Thymus (tissue), 11 donors: ENCODE measurements around the gene RIPOR3. TPM values are rescaled to one million over a fixed set of nuclear protein-coding genes. Genes with fewer than 3 reads are reported as not detected.

Experiments used
- DNase-seq, 9 donors: peaks; one replicate each; pipeline ENCODE4 v3.0.0-alpha.2; 2013; ENCODE audit warnings: low spot score in 9 of 9, low read depth in 6 of 9, missing footprints in 1 of 9
- H3K27ac ChIP-seq, 2 donors: one replicate each; pipeline ENCODE4 v1.5.1; 2013; ENCODE audit warnings: control low read depth in 1 of 2, low read depth in 1 of 2, low read length in 1 of 2, mild to moderate bottlenecking in 1 of 2, moderate library complexity in 1 of 2
- H3K27me3 ChIP-seq, 2 donors: one replicate each; pipeline ENCODE4 v1.5.1; 2013; ENCODE audit warnings: low read length in 1 of 2; ENCODE audit not compliant: control insufficient read depth in 2 of 2, insufficient read depth in 1 of 2
- H3K36me3 ChIP-seq, 2 donors: one replicate each; pipeline ENCODE4 v1.5.1; 2013; ENCODE audit warnings: low read length in 1 of 2, mild to moderate bottlenecking in 1 of 2, moderate library complexity in 1 of 2; ENCODE audit not compliant: control insufficient read depth in 2 of 2, insufficient read depth in 2 of 2
- H3K4me1 ChIP-seq, 2 donors: one replicate each; pipeline ENCODE4 v1.5.1; 2013; ENCODE audit warnings: low read length in 2 of 2; ENCODE audit not compliant: control insufficient read depth in 2 of 2, insufficient read depth in 2 of 2
- H3K4me3 ChIP-seq, 2 donors: one replicate each; pipeline ENCODE4 v1.5.1; 2013; ENCODE audit warnings: low read length in 2 of 2, control low read depth in 1 of 2, mild to moderate bottlenecking in 1 of 2
- H3K9me3 ChIP-seq, 2 donors: one replicate each; pipeline ENCODE4 v1.5.1; 2013; ENCODE audit warnings: low read length in 1 of 2, mild to moderate bottlenecking in 1 of 2; ENCODE audit not compliant: control insufficient read depth in 2 of 2, insufficient read depth in 1 of 2
- WGBS: extraction: QIAGEN DNeasy Blood & Tissue Kit; methylation state at CpG from one replicate; pipeline ENCODE4 v1.1.7; 2013; 5-methylcytosine and 5-hydroxymethylcytosine counted together
- polyA plus RNA-seq: library from polyadenylated mRNA; stranded (reverse); fragments of 200-250 nt; gene quantifications from one replicate; pipeline ENCODE4 v1.2.3, GENCODE V29; 2013
- total RNA-seq: library from RNA; stranded (reverse); fragments of 120-200 nt; gene quantifications from one replicate; pipeline ENCODE4 v1.2.4, GENCODE V29; 2013
- donor health status: healthy.

RIPOR3 gene
- total and polyA plus RNA-seq, 2 donors: 12.2 to 23.4 TPM

GRCh38 chr20:50565383-50565782, 126.0 kb downstream of the RIPOR3 start:
- Histone ChIP-seq H3K4me1 (peaks cover 4 to 39% of the 10 kb centered on the region in 2 donors), H3K9me3 (no peaks in the 10 kb centered on the region), H3K27me3 (no peaks in the 10 kb centered on the region), H3K27ac (peak overlapping the region in 1 of 2 donors; percentile 74), H3K36me3 (peaks cover 52 to 58% of the 10 kb centered on the region in 2 donors), H3K4me3 (no peak overlapping the region)
- WGBS: 92% methylated on average over 2 of the region's 2 CpGs
- no peak for DNase-seq

DNA sequence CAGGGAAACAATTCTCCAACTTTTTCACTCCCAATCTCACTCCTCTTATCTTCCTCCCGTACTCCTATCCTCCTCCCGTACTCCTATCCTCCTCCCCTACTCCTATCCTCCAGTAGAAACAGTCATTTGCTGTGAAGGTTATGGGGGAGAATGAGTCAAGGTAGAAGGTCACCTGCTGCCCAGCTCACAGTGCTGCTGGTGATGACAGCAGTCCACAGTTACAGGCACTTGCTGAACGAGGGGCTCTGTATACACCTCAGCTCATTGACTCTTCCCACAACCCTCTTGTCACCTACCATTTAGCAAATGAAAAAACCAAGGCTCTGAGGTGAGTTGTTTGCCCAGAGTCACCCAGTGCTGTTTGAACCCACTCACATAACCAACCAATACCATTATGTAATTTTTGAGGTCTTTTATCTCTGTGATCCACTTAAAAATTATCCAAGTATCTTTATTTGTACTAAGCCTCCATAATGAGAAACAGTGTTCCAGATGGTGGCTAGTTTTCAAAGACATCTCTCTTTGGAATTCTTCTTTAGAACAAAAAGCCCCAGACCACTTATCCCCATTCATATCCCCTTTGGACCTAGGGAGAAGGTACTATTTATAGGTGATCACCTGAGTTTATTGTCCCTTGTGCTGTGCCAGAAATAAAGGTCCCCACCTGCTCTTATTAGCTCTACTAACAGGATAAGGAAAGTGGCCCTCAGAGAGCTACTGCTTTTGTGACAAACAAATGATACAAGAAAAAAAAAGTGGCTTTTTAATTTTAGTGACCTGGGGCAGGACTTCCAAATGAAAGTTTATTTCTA, 128.0 kb downstream of the RIPOR3 start:
- peaks cover 0 to 31% of the 10 kb centered on the region in 2 donors for H3K4me1 ChIP-seq
- 99% methylated on average over 3 of the region's 3 CpGs for WGBS
- H3K27me3 ChIP-seq: no peaks in the 10 kb centered on the region
- H3K9me3 ChIP-seq: no peaks in the 10 kb centered on the region
- peaks cover 41 to 42% of the 10 kb centered on the region in 2 donors for H3K36me3 ChIP-seq
- no peak overlapping the region for H3K4me3 ChIP-seq
- H3K27ac ChIP-seq: no peak overlapping the region
- DNase-seq: no peak

GRCh38 chr20:50562262-50562701, 129.1 kb downstream of the RIPOR3 start:
- Histone ChIP-seq H3K27me3 (no peaks in the 10 kb centered on the region), H3K9me3 (no peaks in the 10 kb centered on the region), H3K36me3 (peaks cover 33 to 39% of the 10 kb centered on the region in 2 donors), H3K27ac (peak overlapping the region in 1 of 2 donors; percentile 69), H3K4me1 (peaks cover 0 to 30% of the 10 kb centered on the region in 2 donors), H3K4me3 (no peak overlapping the region)
- WGBS: 97% methylated on average over 7 of the region's 7 CpGs
- no peak for DNase-seq

- Histone ChIP-seq H3K36me3 (peaks cover 34 to 39% of the 10 kb centered on the region in 2 donors), H3K9me3 (no peaks in the 10 kb centered on the region), H3K27me3 (no peaks in the 10 kb centered on the region), H3K4me1 (peaks cover 0 to 27% of the 10 kb centered on the region in 2 donors), H3K4me3 (no peak overlapping the region), H3K27ac (peak overlapping the region; percentile 69 to 75)
- 93% methylated on average over 17 of the region's 17 CpGs for WGBS
- peak in 1 of 9 donors; percentile 18 for DNase-seq
Observed at GRCh38 chr20:50561379-50562078, 129.8 kb downstream of the RIPOR3 start.

DNA sequence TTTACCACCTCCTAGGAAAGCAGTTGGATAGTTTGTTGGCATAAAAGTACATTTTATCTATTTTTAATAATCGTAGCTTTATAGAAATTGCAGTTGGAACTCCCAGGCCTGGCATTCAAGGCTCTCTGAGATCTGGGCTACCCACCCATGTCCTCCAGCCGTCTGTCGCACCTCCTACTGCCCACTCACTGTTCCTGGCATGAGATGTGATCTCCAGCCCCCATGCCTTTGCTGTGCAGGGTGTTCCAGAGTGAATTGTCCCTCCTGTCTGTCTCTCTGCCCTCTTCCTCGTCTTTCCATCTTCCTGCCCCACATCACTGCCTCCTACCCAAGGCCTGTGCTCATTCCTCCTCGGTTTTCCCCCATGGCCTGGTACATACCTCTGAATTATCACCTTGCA, 130.5 kb downstream of the RIPOR3 start:
- peaks cover 0 to 22% of the 10 kb centered on the region in 2 donors for H3K4me1 ChIP-seq
- peak overlapping the region in 1 of 2 donors; percentile 53 for H3K27ac ChIP-seq
- H3K9me3 ChIP-seq: no peaks in the 10 kb centered on the region
- no peak overlapping the region for H3K4me3 ChIP-seq
- H3K27me3 ChIP-seq: no peaks in the 10 kb centered on the region
- WGBS: 95% methylated on average over 5 of the region's 5 CpGs
- no peak for DNase-seq
- peaks cover 28 to 36% of the 10 kb centered on the region in 2 donors for H3K36me3 ChIP-seq

DNA sequence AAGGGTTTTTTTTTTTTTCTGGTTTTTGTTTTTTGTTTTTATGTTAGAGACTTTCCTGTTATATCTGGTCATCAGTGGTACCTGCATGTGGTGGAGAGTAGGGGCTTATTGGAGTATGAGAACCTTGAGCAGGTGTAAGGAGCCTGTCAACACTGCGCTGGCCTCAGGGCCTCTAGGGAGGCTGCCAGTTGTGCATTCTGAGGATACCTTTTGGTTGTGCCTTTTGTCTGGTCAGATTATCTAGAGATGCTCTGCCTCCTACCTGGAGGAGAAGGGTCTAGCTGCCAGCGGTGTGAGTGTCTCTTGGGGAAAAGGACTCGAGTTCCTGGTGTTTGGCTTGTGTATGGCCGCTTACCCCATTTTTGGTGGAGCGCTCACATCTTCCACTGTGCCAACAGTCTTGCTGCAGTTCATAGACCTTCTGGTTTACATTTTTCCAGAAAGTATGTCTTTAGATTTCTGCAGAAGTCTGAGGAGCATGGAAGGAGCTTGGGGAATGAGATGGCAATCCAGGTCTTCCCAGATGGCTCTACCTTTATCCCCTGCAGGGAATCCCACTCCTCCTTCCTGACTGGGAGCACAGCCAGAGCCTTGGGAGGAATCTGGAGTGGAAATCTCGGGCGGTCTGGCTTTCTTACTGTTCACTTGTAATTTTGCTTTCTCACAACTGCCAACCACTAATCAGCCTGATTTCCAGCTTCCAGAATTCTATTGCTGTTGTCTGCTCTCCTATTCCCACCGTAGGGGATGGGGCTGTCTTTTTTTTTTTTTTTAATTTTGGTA, 131.3 kb downstream of the RIPOR3 start:
- Histone ChIP-seq H3K4me1 (peaks cover 0 to 20% of the 10 kb centered on the region in 2 donors), H3K27me3 (no peaks in the 10 kb centered on the region), H3K4me3 (no peak overlapping the region), H3K27ac (peak overlapping the region in 1 of 2 donors; percentile 12), H3K9me3 (no peaks in the 10 kb centered on the region), H3K36me3 (peaks cover 23 to 32% of the 10 kb centered on the region in 2 donors)
- DNase-seq: no peak
- WGBS: 95% methylated on average over 8 of the region's 8 CpGs

- H3K27ac ChIP-seq: peak overlapping the region in 1 of 2 donors; percentile 43
- WGBS: 98% methylated on average over 6 of the region's 6 CpGs
- no peak overlapping the region for H3K4me3 ChIP-seq
- peaks cover 0 to 20% of the 10 kb centered on the region in 2 donors for H3K4me1 ChIP-seq
- H3K9me3 ChIP-seq: peaks cover 0 to 1% of the 10 kb centered on the region in 2 donors
- DNase-seq: no peak
- no peaks in the 10 kb centered on the region for H3K27me3 ChIP-seq
- H3K36me3 ChIP-seq: peaks cover 23 to 30% of the 10 kb centered on the region in 2 donors
Observed at GRCh38 chr20:50559149-50559548, 132.2 kb downstream of the RIPOR3 start.

- no peaks in the 10 kb centered on the region for H3K27me3 ChIP-seq
- WGBS: 81% methylated on average over 4 of the region's 4 CpGs
- H3K36me3 ChIP-seq: peaks cover 23 to 28% of the 10 kb centered on the region in 2 donors
- peaks cover 0 to 4% of the 10 kb centered on the region in 2 donors for H3K9me3 ChIP-seq
- peaks cover 0 to 20% of the 10 kb centered on the region in 2 donors for H3K4me1 ChIP-seq
- no peak for DNase-seq
- H3K27ac ChIP-seq: peak overlapping the region in 1 of 2 donors; percentile 10
- no peak overlapping the region for H3K4me3 ChIP-seq
Observed at GRCh38 chr20:50558483-50558925, 132.8 kb downstream of the RIPOR3 start.
